Measurements from ENCODE around the gene TM9SF4. TPM values are rescaled to one million over a fixed set of nuclear protein-coding genes. Genes with fewer than 3 reads are reported as not detected.

Gene TM9SF4
- total RNA-seq, 4 donors from 2014 or later, result 35.5 to 44.8 (median 42.6) TPM

DNA sequence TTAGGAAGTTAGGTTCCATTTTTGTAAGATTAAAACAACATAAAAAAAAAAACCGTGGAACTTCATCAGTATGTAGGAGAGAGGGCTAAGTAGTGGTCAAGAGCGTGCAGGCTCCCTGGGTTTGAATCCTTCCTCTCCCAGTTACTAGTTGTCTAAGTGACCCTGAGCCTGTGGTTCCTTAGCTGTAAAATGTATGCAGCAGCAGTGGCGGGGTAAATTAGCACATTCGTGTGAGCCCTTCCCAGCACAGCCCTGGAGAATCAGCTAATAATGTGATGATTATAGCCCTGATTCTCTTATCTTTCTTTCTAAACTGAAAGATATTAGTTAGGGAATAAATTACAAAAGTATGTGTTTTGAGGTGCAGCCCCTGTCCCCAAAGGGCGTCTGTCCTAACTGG, 32.6 kb downstream of the TM9SF4 start:
- Histone ChIP-seq H3K36me3 (peaks cover 0 to 77% (median 33%) of the 10 kb centered on the region in 4 donors), H3K4me3 (no peak overlapping the region), H3K27me3 (no peaks in the 10 kb centered on the region), H3K9me3 (no peaks in the 10 kb centered on the region), H3K27ac (no peak overlapping the region), H3K4me1 (no peaks in the 10 kb centered on the region)
- intact Hi-C loops (cut with DNase I; ENCODE audit: low total_unique reads), result no loop called here
- DNase-seq, result no peak
- TF ChIP-seq, protein P1, sequence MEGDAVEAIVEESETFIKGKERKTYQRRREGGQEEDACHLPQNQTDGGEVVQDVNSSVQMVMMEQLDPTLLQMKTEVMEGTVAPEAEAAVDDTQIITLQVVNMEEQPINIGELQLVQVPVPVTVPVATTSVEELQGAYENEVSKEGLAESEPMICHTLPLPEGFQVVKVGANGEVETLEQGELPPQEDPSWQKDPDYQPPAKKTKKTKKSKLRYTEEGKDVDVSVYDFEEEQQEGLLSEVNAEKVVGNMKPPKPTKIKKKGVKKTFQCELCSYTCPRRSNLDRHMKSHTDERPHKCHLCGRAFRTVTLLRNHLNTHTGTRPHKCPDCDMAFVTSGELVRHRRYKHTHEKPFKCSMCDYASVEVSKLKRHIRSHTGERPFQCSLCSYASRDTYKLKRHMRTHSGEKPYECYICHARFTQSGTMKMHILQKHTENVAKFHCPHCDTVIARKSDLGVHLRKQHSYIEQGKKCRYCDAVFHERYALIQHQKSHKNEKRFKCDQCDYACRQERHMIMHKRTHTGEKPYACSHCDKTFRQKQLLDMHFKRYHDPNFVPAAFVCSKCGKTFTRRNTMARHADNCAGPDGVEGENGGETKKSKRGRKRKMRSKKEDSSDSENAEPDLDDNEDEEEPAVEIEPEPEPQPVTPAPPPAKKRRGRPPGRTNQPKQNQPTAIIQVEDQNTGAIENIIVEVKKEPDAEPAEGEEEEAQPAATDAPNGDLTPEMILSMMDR (IDR thresholded peaks at IDR 0.05), result no peak
- TF ChIP-seq EP300 (IDR thresholded peaks at IDR 0.05; ENCODE audit: low read depth) (no peak), POLR2AphosphoS5 (IDR thresholded peaks at IDR 0.05) (no peak), POLR2A (IDR thresholded peaks at IDR 0.05) (no peak)
- 88 to 93% methylated on average over 5 of the region's 5 CpGs for WGBS, 2 donors (ENCODE audit: low coverage in 1 of 2)
- in situ Hi-C loops (cut with MboI; ENCODE audit: low pct_ligation_motif_present in 1 of 4, low pct_unique_long_range_greater_than_20kb in 1 of 4, low sequenced_read_pairs in 3 of 4), result no loop called here

DNA sequence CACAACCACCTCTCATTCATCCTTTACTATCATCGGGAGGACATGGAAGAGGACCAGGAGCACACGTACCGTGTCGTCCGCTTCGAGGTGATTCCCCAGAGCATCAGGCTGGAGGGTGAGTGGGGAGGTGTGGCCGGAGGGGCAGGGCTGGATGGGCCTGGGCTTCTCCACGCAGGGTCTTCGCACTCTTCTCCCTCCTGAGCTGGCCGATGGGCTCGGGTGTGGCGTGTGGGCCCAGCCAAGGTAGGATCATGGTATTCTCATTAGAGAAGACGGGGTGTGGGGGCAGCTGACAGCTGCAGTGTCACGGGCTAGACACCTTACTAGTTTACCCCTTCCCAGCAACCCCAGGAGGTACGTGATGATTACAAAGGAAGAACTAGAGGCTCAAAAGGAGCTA, 33.5 kb downstream of the TM9SF4 start:
- in situ Hi-C loops (cut with MboI; ENCODE audit: low pct_ligation_motif_present in 1 of 4, low pct_unique_long_range_greater_than_20kb in 1 of 4, low sequenced_read_pairs in 3 of 4) (no loop called here), intact Hi-C loops (cut with DNase I; ENCODE audit: low total_unique reads) (no loop called here)
- Histone ChIP-seq H3K27ac (no peak overlapping the region), H3K4me1 (no peaks in the 10 kb centered on the region), H3K27me3 (no peaks in the 10 kb centered on the region), H3K36me3 (peaks cover 0 to 75% (median 34%) of the 10 kb centered on the region in 4 donors), H3K9me3 (no peaks in the 10 kb centered on the region), H3K4me3 (no peak overlapping the region)
- TF ChIP-seq, protein P1 (IDR thresholded peaks at IDR 0.05), result no peak
- TF ChIP-seq POLR2A (IDR thresholded peaks at IDR 0.05), result no peak
- no peak for TF ChIP-seq EP300 (IDR thresholded peaks at IDR 0.05; ENCODE audit: low read depth)
- TF ChIP-seq POLR2AphosphoS5 (IDR thresholded peaks at IDR 0.05), result no peak
- 93 to 100% methylated on average over 1 to 15 of the region's 15 CpGs for WGBS, 2 donors (ENCODE audit: low coverage in 1 of 2)
- DNase-seq, result no peak

DNA sequence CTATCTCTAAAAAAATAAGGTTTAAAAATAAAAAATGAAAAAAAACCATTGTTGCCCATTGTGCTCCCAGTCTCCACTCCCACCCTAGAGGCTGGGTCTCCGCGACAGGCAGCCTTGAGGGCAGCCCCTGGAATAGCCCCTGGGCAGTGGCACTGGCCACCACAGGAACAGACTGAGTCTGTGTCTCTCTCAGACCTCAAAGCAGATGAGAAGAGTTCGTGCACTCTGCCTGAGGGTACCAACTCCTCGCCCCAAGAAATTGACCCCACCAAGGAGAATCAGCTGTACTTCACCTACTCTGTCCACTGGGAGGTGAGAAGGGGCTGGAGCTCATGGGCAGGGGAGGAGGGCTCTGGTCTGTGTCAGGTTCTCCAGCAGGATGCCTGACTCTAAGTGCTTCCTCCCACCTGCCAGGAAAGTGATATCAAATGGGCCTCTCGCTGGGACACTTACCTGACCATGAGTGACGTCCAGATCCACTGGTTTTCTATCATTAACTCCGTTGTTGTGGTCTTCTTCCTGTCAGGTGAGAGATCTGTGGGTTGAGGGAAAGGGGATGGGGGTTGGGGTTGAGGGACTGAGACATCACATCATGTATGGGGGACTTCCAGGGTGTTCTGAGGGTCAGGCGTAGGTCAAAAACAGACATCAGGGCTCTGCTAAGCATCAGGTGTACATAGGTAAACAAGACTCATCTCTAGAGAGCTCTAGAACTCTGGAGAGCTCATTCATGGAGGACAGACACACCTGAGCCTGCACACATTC, 35.6 kb downstream of the TM9SF4 start:
- H3K9me3 ChIP-seq, result no peaks in the 10 kb centered on the region
- H3K27ac ChIP-seq, result no peak overlapping the region
- in situ Hi-C loops (cut with MboI; ENCODE audit: low pct_ligation_motif_present in 1 of 4, low pct_unique_long_range_greater_than_20kb in 1 of 4, low sequenced_read_pairs in 3 of 4), result no loop called here
- no peak overlapping the region for H3K4me3 ChIP-seq
- H3K27me3 ChIP-seq, result no peaks in the 10 kb centered on the region
- H3K36me3 ChIP-seq, result peaks cover 0 to 76% (median 34%) of the 10 kb centered on the region in 4 donors
- no peaks in the 10 kb centered on the region for H3K4me1 ChIP-seq
- DNase-seq, result no peak
- TF ChIP-seq EP300 (IDR thresholded peaks at IDR 0.05; ENCODE audit: low read depth) (no peak), POLR2AphosphoS5 (IDR thresholded peaks at IDR 0.05) (no peak), POLR2A (IDR thresholded peaks at IDR 0.05) (no peak)
- TF ChIP-seq, protein P1 (IDR thresholded peaks at IDR 0.05), result no peak
- intact Hi-C loops (cut with DNase I; ENCODE audit: low total_unique reads), result no loop called here
- 91 to 100% methylated on average over 2 to 8 of the region's 8 CpGs for WGBS, 2 donors (ENCODE audit: low coverage in 1 of 2)

DNA sequence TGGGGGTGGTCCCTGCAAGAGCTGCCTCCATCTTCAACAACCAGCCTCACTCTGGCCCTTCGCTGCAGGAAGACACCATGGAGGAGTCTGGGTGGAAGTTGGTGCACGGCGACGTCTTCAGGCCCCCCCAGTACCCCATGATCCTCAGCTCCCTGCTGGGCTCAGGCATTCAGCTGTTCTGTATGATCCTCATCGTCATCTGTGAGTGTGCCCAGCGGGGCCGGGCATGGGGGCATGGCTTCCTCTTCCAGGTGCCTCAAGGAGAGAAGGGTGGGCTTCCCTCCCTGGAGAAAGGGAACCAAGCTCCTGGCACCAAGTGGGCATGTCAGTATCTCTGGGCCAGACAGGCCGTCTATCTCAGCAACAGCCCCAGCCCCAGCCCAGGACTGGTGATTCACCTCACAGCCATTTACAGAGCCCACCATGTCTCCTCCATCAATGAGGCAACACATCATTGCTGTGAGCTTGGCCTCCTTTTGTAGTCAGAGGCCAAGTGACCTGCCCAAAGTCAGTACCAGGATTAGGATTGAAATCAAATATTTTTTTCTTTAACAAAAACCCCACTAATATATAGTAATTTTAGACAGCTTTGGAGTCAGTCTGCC, 40.2 kb downstream of the TM9SF4 start:
- Histone ChIP-seq H3K36me3 (peaks cover 0 to 66% (median 23%) of the 10 kb centered on the region in 4 donors), H3K4me3 (no peak overlapping the region), H3K9me3 (no peaks in the 10 kb centered on the region), H3K27me3 (no peaks in the 10 kb centered on the region), H3K27ac (no peak overlapping the region), H3K4me1 (peaks cover 0 to 6% (median 3%) of the 10 kb centered on the region in 4 donors)
- TF ChIP-seq, protein P1 (IDR thresholded peaks at IDR 0.05), result no peak
- no peak for TF ChIP-seq POLR2A (IDR thresholded peaks at IDR 0.05)
- no peak for TF ChIP-seq EP300 (IDR thresholded peaks at IDR 0.05; ENCODE audit: low read depth)
- no peak for TF ChIP-seq POLR2AphosphoS5 (IDR thresholded peaks at IDR 0.05)
- intact Hi-C loops (cut with DNase I; ENCODE audit: low total_unique reads), result no loop called here
- WGBS, 2 donors (ENCODE audit: low coverage in 1 of 2), result 93% methylated on average over 8 of the region's 8 CpGs; no CpG with 5 or more reads in 1 of the 2 donors
- DNase-seq, result no peak
- in situ Hi-C loops (cut with MboI; ENCODE audit: low pct_ligation_motif_present in 1 of 4, low pct_unique_long_range_greater_than_20kb in 1 of 4, low sequenced_read_pairs in 3 of 4), result no loop called here

Data from transverse colon (tissue), 4 donors.